ENCODE data around the gene MYO1A.

The MYO1A gene

GRCh38 chr12:57046947-57047890 is 2.7 kb downstream of the MYO1A start:
- ChIA-PET CTCF (interaction anchor here (0.6 to 2.8 kb wide), 9 partner anchors 15 to 146 kb away, joined by 3 to 12 read pairs (median 3); no protein-coding TSS in a partner anchor), POLR2A (no interaction called here)
- Histone ChIP-seq H3K27ac (ENCODE audit: extremely low read depth, low read depth, low read length) (no peak overlapping the region), H3K4me1 (ENCODE audit: control insufficient read depth, insufficient read depth, low read length) (no peaks in the 10 kb centered on the region), H3K4me3 (ENCODE audit: low read depth, low read length) (no peak overlapping the region), H3K9me3 (ENCODE audit: control insufficient read depth, insufficient read depth, low read depth, low read length) (no peaks in the 10 kb centered on the region), H3K36me3 (ENCODE audit: control insufficient read depth in 2 of 2, insufficient read depth in 1 of 2, low read length in 2 of 2) (no peaks in the 10 kb centered on the region)
- TF ChIP-seq ZNF585B (tag by site-specific recombination; IDR thresholded peaks at IDR 0.05), result no peak
- TF ChIP-seq ZFP37 (tag by site-specific recombination; IDR thresholded peaks at IDR 0.05), result no peak
- TF ChIP-seq ZSCAN18 (tag by site-specific recombination; IDR thresholded peaks at IDR 0.05), result no peak
- TF ChIP-seq ZNF664 (tag by site-specific recombination; IDR thresholded peaks at IDR 0.05), result no peak
- no peak for TF ChIP-seq ZNF274 (IDR thresholded peaks at IDR 0.05; ENCODE audit: low read length)
- TF ChIP-seq ZNF274 (tag by site-specific recombination; IDR thresholded peaks at IDR 0.05; ENCODE audit: borderline replicate concordance), result no peak
- no peak for TF ChIP-seq ZNF677 (tag by site-specific recombination; IDR thresholded peaks at IDR 0.05)
- TF ChIP-seq ZNF600 (tag by site-specific recombination; IDR thresholded peaks at IDR 0.05), result no peak
- no peak for TF ChIP-seq ZNF214 (tag by site-specific recombination; IDR thresholded peaks at IDR 0.05; ENCODE audit: borderline replicate concordance)
- TF ChIP-seq ZBTB6 (tag by site-specific recombination; IDR thresholded peaks at IDR 0.05), result no peak
- TF ChIP-seq MYNN (tag by site-specific recombination; IDR thresholded peaks at IDR 0.05; ENCODE audit: borderline replicate concordance), result no peak
- TF ChIP-seq ZNF341 (tag by site-specific recombination; IDR thresholded peaks at IDR 0.05; ENCODE audit: low read depth), result no peak
- no peak for TF ChIP-seq PRDM4 (tag by site-specific recombination; IDR thresholded peaks at IDR 0.05)
- no peak for TF ChIP-seq HOXD13 (CRISPR knock-in tag; IDR thresholded peaks at IDR 0.05; ENCODE audit: borderline replicate concordance)

GRCh38 chr12:57046086-57046791 is 3.7 kb downstream of the MYO1A start:
- POLR2A ChIA-PET, result no interaction called here
- Histone ChIP-seq H3K4me1 (ENCODE audit: control insufficient read depth, insufficient read depth, low read length) (no peaks in the 10 kb centered on the region), H3K9me3 (ENCODE audit: control insufficient read depth, insufficient read depth, low read depth, low read length) (no peaks in the 10 kb centered on the region), H3K27ac (ENCODE audit: extremely low read depth, low read depth, low read length) (no peak overlapping the region), H3K36me3 (ENCODE audit: control insufficient read depth in 2 of 2, insufficient read depth in 1 of 2, low read length in 2 of 2) (no peaks in the 10 kb centered on the region), H3K4me3 (ENCODE audit: low read depth, low read length) (no peak overlapping the region)
- CTCF ChIA-PET, result interaction anchor here (0.6 to 2.8 kb wide), 6 partner anchors 16 to 177 kb away, joined by 3 to 12 read pairs (median 4); no protein-coding TSS in a partner anchor
- TF ChIP-seq ZNF112 (tag by site-specific recombination; IDR thresholded peaks at IDR 0.05) (no peak), YY1 (tag by site-specific recombination; IDR thresholded peaks at IDR 0.05) (no peak), ZNF18 (tag by site-specific recombination; IDR thresholded peaks at IDR 0.05) (no peak), ZNF335 (tag by site-specific recombination; conservative IDR thresholded peaks at IDR 0.05) (no peak), ZNF837 (tag by site-specific recombination; IDR thresholded peaks at IDR 0.05) (no peak), OSR2 (tag by site-specific recombination; IDR thresholded peaks at IDR 0.05) (no peak), ZNF398 (tag by site-specific recombination; IDR thresholded peaks at IDR 0.05) (no peak), GLIS1 (tag by site-specific recombination; IDR thresholded peaks at IDR 0.05) (no peak), ZNF664 (tag by site-specific recombination; IDR thresholded peaks at IDR 0.05) (no peak), ZNF341 (tag by site-specific recombination; IDR thresholded peaks at IDR 0.05; ENCODE audit: low read depth) (no peak), ZSCAN5A (tag by site-specific recombination; IDR thresholded peaks at IDR 0.05) (no peak)

Measured in HEK293 (cell line).